ENCODE data around the gene DGKH.
A peak's percentile ranks its signal among the peaks of the same experiment; 100 is the strongest.

The DGKH gene

GRCh38 chr13:42190529-42190928 is 142.1 kb downstream of the DGKH start:
- TF ChIP-seq CTCF (IDR thresholded peaks at IDR 0.05; ENCODE audit: insufficient read depth, low read depth, low read length, missing control alignments): no peak
- H3K4me3 ChIP-seq (ENCODE audit: low read depth, low read length): no peak overlapping the region
- no peak for DNase-seq (ENCODE audit: low read depth)

GRCh38 chr13:42211704-42212464 is 163.4 kb downstream of the DGKH start:
- H3K4me3 ChIP-seq (ENCODE audit: low read depth, low read length): no peak overlapping the region
- no peak for TF ChIP-seq CTCF (IDR thresholded peaks at IDR 0.05; ENCODE audit: insufficient read depth, low read depth, low read length, missing control alignments)
- no peak for DNase-seq (ENCODE audit: low read depth)

- no peak for TF ChIP-seq CTCF (IDR thresholded peaks at IDR 0.05; ENCODE audit: insufficient read depth, low read depth, low read length, missing control alignments)
- no peak overlapping the region for H3K4me3 ChIP-seq (ENCODE audit: low read depth, low read length)
- DNase-seq (ENCODE audit: low read depth): no peak
These were observed 166.0 kb downstream of the DGKH start for GRCh38 chr13:42214446-42214845.

GRCh38 chr13:42215578-42216421 is 167.4 kb downstream of the DGKH start:
- DNase-seq (ENCODE audit: low read depth): peak; percentile 39
- H3K4me3 ChIP-seq (ENCODE audit: low read depth, low read length): no peak overlapping the region
- peak; percentile 37 for TF ChIP-seq CTCF (IDR thresholded peaks at IDR 0.05; ENCODE audit: insufficient read depth, low read depth, low read length, missing control alignments)

GRCh38 chr13:42216422-42216735 is 167.9 kb downstream of the DGKH start:
- no peak for TF ChIP-seq CTCF (IDR thresholded peaks at IDR 0.05; ENCODE audit: insufficient read depth, low read depth, low read length, missing control alignments)
- DNase-seq (ENCODE audit: low read depth): no peak
- no peak overlapping the region for H3K4me3 ChIP-seq (ENCODE audit: low read depth, low read length)

GRCh38 chr13:42218576-42218975 is 170.1 kb downstream of the DGKH start:
- H3K4me3 ChIP-seq (ENCODE audit: low read depth, low read length): no peak overlapping the region
- DNase-seq (ENCODE audit: low read depth): no peak
- no peak for TF ChIP-seq CTCF (IDR thresholded peaks at IDR 0.05; ENCODE audit: insufficient read depth, low read depth, low read length, missing control alignments)

All from GM12865 (cell line).